Mammary epithelial cell (primary cell): ENCODE results near the gene CIB2.

Experiments used
- EZH2 ChIP-seq: IDR thresholded peaks from 2 replicates; pipeline ENCODE4 v1.6.1; 2012; ENCODE audit warnings: low read length, inconsistent platforms, borderline replicate concordance
- TF ChIP-seq, protein P1 (sequence below), 2 donors: IDR thresholded peaks in 1 of 2; conservative IDR thresholded peaks in 1 of 2; 2 replicates each; pipeline ENCODE4 v1.5.1; 2011 to 2012; ENCODE audit warnings: inconsistent platforms in 2 of 2, low read length in 2 of 2, mild to moderate bottlenecking in 2 of 2, control low read depth in 1 of 2, low read depth in 1 of 2; ENCODE audit not compliant: insufficient read depth in 1 of 2; ENCODE audit errors: extremely low read depth in 1 of 2

DNA sequence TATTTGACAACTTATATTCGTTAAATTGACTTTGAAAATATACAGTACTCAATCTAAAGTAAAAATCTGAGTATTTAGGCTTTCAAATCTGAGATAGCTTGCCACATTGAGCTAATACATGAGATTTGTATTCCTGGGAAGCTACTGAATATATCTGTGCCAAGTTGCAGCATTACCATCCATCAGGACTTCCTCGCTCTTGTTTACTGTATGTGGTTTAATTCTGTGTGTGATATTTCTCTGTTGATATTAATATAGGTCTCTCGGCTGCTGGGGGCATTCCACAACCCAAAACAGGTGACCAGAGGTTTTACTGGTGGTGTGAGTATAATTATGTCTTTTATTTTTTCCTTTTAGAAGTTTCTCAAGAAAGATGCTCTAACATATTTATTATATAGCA, 23.7 kb upstream of the CIB2 start:
- TF ChIP-seq, protein P1, sequence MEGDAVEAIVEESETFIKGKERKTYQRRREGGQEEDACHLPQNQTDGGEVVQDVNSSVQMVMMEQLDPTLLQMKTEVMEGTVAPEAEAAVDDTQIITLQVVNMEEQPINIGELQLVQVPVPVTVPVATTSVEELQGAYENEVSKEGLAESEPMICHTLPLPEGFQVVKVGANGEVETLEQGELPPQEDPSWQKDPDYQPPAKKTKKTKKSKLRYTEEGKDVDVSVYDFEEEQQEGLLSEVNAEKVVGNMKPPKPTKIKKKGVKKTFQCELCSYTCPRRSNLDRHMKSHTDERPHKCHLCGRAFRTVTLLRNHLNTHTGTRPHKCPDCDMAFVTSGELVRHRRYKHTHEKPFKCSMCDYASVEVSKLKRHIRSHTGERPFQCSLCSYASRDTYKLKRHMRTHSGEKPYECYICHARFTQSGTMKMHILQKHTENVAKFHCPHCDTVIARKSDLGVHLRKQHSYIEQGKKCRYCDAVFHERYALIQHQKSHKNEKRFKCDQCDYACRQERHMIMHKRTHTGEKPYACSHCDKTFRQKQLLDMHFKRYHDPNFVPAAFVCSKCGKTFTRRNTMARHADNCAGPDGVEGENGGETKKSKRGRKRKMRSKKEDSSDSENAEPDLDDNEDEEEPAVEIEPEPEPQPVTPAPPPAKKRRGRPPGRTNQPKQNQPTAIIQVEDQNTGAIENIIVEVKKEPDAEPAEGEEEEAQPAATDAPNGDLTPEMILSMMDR (conservative IDR thresholded peaks at IDR 0.05 in 1 of 2, IDR thresholded peaks at IDR 0.05 in 1 of 2; ENCODE audit: extremely low read depth in 1 of 2, insufficient read depth in 1 of 2, low read depth in 1 of 2, low read length in 2 of 2): no peak
- no peak for TF ChIP-seq EZH2
